ENCODE data around the gene ADGRA1.

DNA sequence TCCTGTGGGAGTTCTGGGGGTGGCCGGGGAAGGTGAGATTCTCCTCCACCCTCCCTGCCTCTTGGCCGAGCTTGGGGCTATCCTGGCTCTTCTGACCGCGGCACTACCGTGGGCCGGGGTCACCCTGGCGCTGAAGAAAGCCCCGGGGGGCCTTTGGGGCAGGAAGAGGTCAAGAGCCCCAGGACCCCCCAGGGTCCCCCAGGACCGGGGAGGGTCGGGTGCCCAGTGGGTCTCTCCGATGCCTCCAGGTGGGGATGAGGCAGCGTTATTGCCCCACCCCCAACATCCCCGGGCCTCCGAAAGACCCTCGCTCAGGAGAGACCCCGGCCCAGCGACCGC, 71.9 kb downstream of the ADGRA1 start:
- TF ChIP-seq, protein P1, sequence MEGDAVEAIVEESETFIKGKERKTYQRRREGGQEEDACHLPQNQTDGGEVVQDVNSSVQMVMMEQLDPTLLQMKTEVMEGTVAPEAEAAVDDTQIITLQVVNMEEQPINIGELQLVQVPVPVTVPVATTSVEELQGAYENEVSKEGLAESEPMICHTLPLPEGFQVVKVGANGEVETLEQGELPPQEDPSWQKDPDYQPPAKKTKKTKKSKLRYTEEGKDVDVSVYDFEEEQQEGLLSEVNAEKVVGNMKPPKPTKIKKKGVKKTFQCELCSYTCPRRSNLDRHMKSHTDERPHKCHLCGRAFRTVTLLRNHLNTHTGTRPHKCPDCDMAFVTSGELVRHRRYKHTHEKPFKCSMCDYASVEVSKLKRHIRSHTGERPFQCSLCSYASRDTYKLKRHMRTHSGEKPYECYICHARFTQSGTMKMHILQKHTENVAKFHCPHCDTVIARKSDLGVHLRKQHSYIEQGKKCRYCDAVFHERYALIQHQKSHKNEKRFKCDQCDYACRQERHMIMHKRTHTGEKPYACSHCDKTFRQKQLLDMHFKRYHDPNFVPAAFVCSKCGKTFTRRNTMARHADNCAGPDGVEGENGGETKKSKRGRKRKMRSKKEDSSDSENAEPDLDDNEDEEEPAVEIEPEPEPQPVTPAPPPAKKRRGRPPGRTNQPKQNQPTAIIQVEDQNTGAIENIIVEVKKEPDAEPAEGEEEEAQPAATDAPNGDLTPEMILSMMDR (IDR thresholded peaks at IDR 0.05): no peak
- no peak for TF ChIP-seq POLR2A (IDR thresholded peaks at IDR 0.05)
